GM23248 (cell line): ENCODE measurements around the gene MOB3B. TPM values are rescaled to one million over a fixed set of nuclear protein-coding genes. Genes with fewer than 3 reads are reported as not detected.

Source experiments
- DNase-seq: peaks from one replicate; pipeline ENCODE4 v3.0.0-alpha.2; 2015
- H2AFZ ChIP-seq: fragments of 200-600 bp; sonication (generic); 2 replicates; pipeline ENCODE4 v1.6.1; 2016; ENCODE audit warnings: antibody characterized with exemption
- H3F3A ChIP-seq: fragments of 200-600 bp; sonication (generic); 2 replicates; pipeline ENCODE4 v1.6.1; 2016; ENCODE audit warnings: mild to moderate bottlenecking, antibody characterized with exemption, mixed run types; ENCODE audit not compliant: insufficient read depth
- H3K27ac ChIP-seq: fragments of 200-600 bp; sonication (generic); 2 replicates; pipeline ENCODE4 v1.5.1; 2016; ENCODE audit warnings: mild to moderate bottlenecking
- H3K27me3 ChIP-seq: fragments of 200-600 bp; sonication (generic); replicated peaks from 2 replicates; pipeline ENCODE4 v1.6.1; 2016; ENCODE audit warnings: mild to moderate bottlenecking; ENCODE audit not compliant: insufficient read depth
- H3K36me3 ChIP-seq: fragments of 200-600 bp; sonication (generic); 2 replicates; pipeline ENCODE4 v1.6.1; 2016; ENCODE audit warnings: low read depth, mild to moderate bottlenecking
- H3K4me1 ChIP-seq: fragments of 200-600 bp; sonication (generic); 2 replicates; pipeline ENCODE4 v1.6.1; 2016; ENCODE audit warnings: mild to moderate bottlenecking; ENCODE audit not compliant: insufficient read depth
- H3K4me2 ChIP-seq: fragments of 200-600 bp; sonication (generic); one replicate; pipeline ENCODE4 v1.6.1; 2016; ENCODE audit warnings: mild to moderate bottlenecking; ENCODE audit not compliant: unreplicated experiment
- H3K4me3 ChIP-seq: fragments of 200-600 bp; sonication (generic); 2 replicates; pipeline ENCODE4 v1.5.1; 2016; ENCODE audit warnings: mild to moderate bottlenecking
- H3K79me2 ChIP-seq: fragments of 200-600 bp; sonication (generic); 2 replicates; pipeline ENCODE4 v1.6.1; 2016; ENCODE audit warnings: mild to moderate bottlenecking; ENCODE audit not compliant: insufficient read depth
- H3K9ac ChIP-seq: fragments of 200-600 bp; sonication (generic); 2 replicates; pipeline ENCODE4 v1.6.1; 2016; ENCODE audit warnings: mild to moderate bottlenecking
- H3K9me2 ChIP-seq: fragments of 200-600 bp; sonication (generic); 2 replicates; pipeline ENCODE4 v1.6.1; 2016; ENCODE audit warnings: mixed run types, mild to moderate bottlenecking, moderate library complexity; ENCODE audit not compliant: insufficient read depth
- H3K9me3 ChIP-seq: fragments of 200-600 bp; sonication (generic); one replicate; pipeline ENCODE4 v1.6.1; 2017; ENCODE audit warnings: low read depth
- H4K20me1 ChIP-seq: fragments of 200-600 bp; sonication (generic); 2 replicates; pipeline ENCODE4 v1.6.0; 2016; ENCODE audit not compliant: insufficient read depth
- EZH2 ChIP-seq: fragments of 200-600 bp; sonication (generic); IDR thresholded peaks from 2 replicates; pipeline ENCODE4 v1.6.1; 2018; ENCODE audit warnings: antibody characterized with exemption, mild to moderate bottlenecking; ENCODE audit not compliant: insufficient read depth, poor library complexity, severe bottlenecking
- EZH2phosphoT487 ChIP-seq: fragments of 200-600 bp; sonication (generic); IDR thresholded peaks from 2 replicates; pipeline ENCODE4 v1.6.1; 2018; ENCODE audit warnings: antibody characterized with exemption, moderate library complexity, mild to moderate bottlenecking, low read depth; ENCODE audit not compliant: insufficient read depth
- WGBS, 2 experiments: methylation state at CpG; one replicate each; pipeline ENCODE4 v1.1.6; 2015 to 2017; ENCODE audit warnings: low lambda C conversion rate in 2 of 2, low coverage in 1 of 2; ENCODE audit errors: missing lambda C conversion rate in 2 of 2; 5-methylcytosine and 5-hydroxymethylcytosine counted together
- in situ Hi-C: fragments of 300-500 bp; cut with MboI; formaldehyde crosslinking; loops from 2 replicates; pipeline ENCODE4 v1.15.0; 2020
- polyA plus RNA-seq: library from polyadenylated mRNA; unstranded; fragments of >200 nt; fragmentation: Nextera tagmentation; extraction: Ambion mirVana; gene quantifications from 2 replicates; pipeline ENCODE4 v1.2.1, GENCODE V29; 2016
- total RNA-seq: library from RNA; depleted of rRNA; stranded (reverse); fragments of >200 nt; shearing (Covaris generic); gene quantifications from 2 replicates; pipeline ENCODE4 v1.2.3, GENCODE V29; 2014

The MOB3B gene
- total and polyA plus RNA-seq, 2 experiments from 2014 or later = 0.06 TPM; not detected in 1

- Histone ChIP-seq H3K27me3 (no peaks in the 10 kb centered on the region; the same call in 1 of the 2 replicates), H3K79me2 (no peaks in the 10 kb centered on the region), H3K4me2 (no peak overlapping the region), H3K9me3 (no peaks in the 10 kb centered on the region), H3K4me1 (no peaks in the 10 kb centered on the region), H3K4me3 (no peak overlapping the region), H3K36me3 (no peaks in the 10 kb centered on the region), H4K20me1 (no peaks in the 10 kb centered on the region), H3K27ac (no peak overlapping the region), H3K9me2 (no peaks in the 10 kb centered on the region), H2AFZ (no peak overlapping the region), H3F3A (no peaks in the 10 kb centered on the region), H3K9ac (no peak overlapping the region)
- TF ChIP-seq EZH2 = no peak
- TF ChIP-seq EZH2phosphoT487 = no peak
- in situ Hi-C loops = no loop called here
- WGBS, 2 experiments = 82 to 84% methylated on average over 4 of the region's 4 CpGs
- DNase-seq = no peak
Measured at GRCh38 chr9:27373851-27374250, 155.8 kb downstream of the MOB3B start.

- Histone ChIP-seq H3K9ac (no peak overlapping the region), H3K27ac (no peak overlapping the region), H3K4me2 (no peak overlapping the region), H2AFZ (no peak overlapping the region), H3F3A (no peaks in the 10 kb centered on the region), H3K4me1 (no peaks in the 10 kb centered on the region), H3K36me3 (no peaks in the 10 kb centered on the region), H3K27me3 (no peaks in the 10 kb centered on the region; the same call in 1 of the 2 replicates), H4K20me1 (no peaks in the 10 kb centered on the region), H3K4me3 (no peak overlapping the region), H3K79me2 (no peaks in the 10 kb centered on the region), H3K9me3 (no peaks in the 10 kb centered on the region), H3K9me2 (no peaks in the 10 kb centered on the region)
- TF ChIP-seq EZH2 (no peak), EZH2phosphoT487 (no peak)
- DNase-seq = no peak
- in situ Hi-C loops = no loop called here
- 52 to 59% methylated on average over 1 of the region's 1 CpG for WGBS, 2 experiments
Measured at GRCh38 chr9:27372615-27373014, 157.0 kb downstream of the MOB3B start.

- H3K4me2 ChIP-seq = no peak overlapping the region
- 20 to 25% methylated on average over 5 of the region's 5 CpGs for WGBS, 2 experiments
- H3K4me3 ChIP-seq = no peak overlapping the region
- TF ChIP-seq EZH2phosphoT487 (no peak), EZH2 (no peak)
- no peaks in the 10 kb centered on the region; the same call in 1 of the 2 replicates for H3K27me3 ChIP-seq
- no peak overlapping the region for H3K9ac ChIP-seq
- in situ Hi-C loops = no loop called here
- H3K27ac ChIP-seq = no peak overlapping the region
- H3F3A ChIP-seq = no peaks in the 10 kb centered on the region
- H3K9me2 ChIP-seq = no peaks in the 10 kb centered on the region
- no peaks in the 10 kb centered on the region for H3K36me3 ChIP-seq
- no peak overlapping the region for H2AFZ ChIP-seq
- H4K20me1 ChIP-seq = no peaks in the 10 kb centered on the region
- no peaks in the 10 kb centered on the region for H3K9me3 ChIP-seq
- DNase-seq = no peak
- H3K79me2 ChIP-seq = no peaks in the 10 kb centered on the region
- H3K4me1 ChIP-seq = no peaks in the 10 kb centered on the region
Measured at GRCh38 chr9:27371382-27371781, 158.2 kb downstream of the MOB3B start.

- Histone ChIP-seq H3K4me1 (no peaks in the 10 kb centered on the region), H3K27me3 (no peaks in the 10 kb centered on the region; the same call in 1 of the 2 replicates), H3K79me2 (no peaks in the 10 kb centered on the region), H3K9ac (no peak overlapping the region), H3K9me2 (no peaks in the 10 kb centered on the region), H2AFZ (no peak overlapping the region), H3K4me2 (no peak overlapping the region), H3K36me3 (no peaks in the 10 kb centered on the region), H4K20me1 (no peaks in the 10 kb centered on the region), H3K27ac (no peak overlapping the region), H3K4me3 (no peak overlapping the region), H3F3A (no peaks in the 10 kb centered on the region), H3K9me3 (no peaks in the 10 kb centered on the region)
- in situ Hi-C loops = no loop called here
- WGBS, 2 experiments = 61 to 64% methylated on average over 5 of the region's 5 CpGs
- no peak for TF ChIP-seq EZH2phosphoT487
- no peak for TF ChIP-seq EZH2
- DNase-seq = no peak
Measured at GRCh38 chr9:27369591-27369990, 160.0 kb downstream of the MOB3B start.
